A549 (cell line): ENCODE data around the gene TMEM41A. TPM values are rescaled to one million over a fixed set of nuclear protein-coding genes. Genes with fewer than 3 reads are reported as not detected.

ENCODE experiments used
- ATAC-seq, 2 experiments: fragments of 200-7000 bp in 1 of 2; fragments of >200 bp in 1 of 2; cut with Nextera tagmentation in 1 of 2; cut with Tn5 transposase in 1 of 2; 3 replicates each; pipeline versions ENCODE4 v1.8.0 to v1.9.1; 2018 to 2020; ENCODE audit warnings: mild to moderate bottlenecking in 1 of 2, moderate library complexity in 1 of 2
- CTCF ChIA-PET: fragments of 300-600 bp; sonication (Branson Sonifier 250); formaldehyde crosslinking; extraction: SDS; loops from one replicate; lab custom pipeline; 2021; ENCODE audit warnings: antibody characterized with exemption, inconsistent platforms; lab: Yijun Ruan, JAX
- POLR2A ChIA-PET: fragments of 350-600 bp; formaldehyde crosslinking; extraction: SDS; loops from one replicate; lab custom pipeline; 2021; ENCODE audit warnings: antibody characterized with exemption, inconsistent platforms; lab: Yijun Ruan, JAX
- DNase-seq, 2 experiments: peaks; one replicate each; pipeline versions ENCODE4 v3.0.0 to v3.0.0-alpha.2; 2011 to 2016; ENCODE audit warnings: low read depth in 1 of 2, low spot score in 1 of 2
- FAIRE-seq: peaks from 2 replicates; lab custom pipeline; 2011; peaks lifted over from hg19 to GRCh38; lab: Jason Lieb, UNC
- H3K27ac ChIP-seq, 2 experiments: fragments of >200 bp; sonication (Bioruptor Twin); formaldehyde crosslinking; 3 replicates each; pipeline ENCODE4 v1.5.1; 2016 to 2017
- H3K4me1 ChIP-seq: fragments of >200 bp; sonication (Bioruptor Twin); formaldehyde crosslinking; 3 replicates; pipeline ENCODE4 v1.6.1; 2016
- H3K4me2 ChIP-seq: fragments of >200 bp; sonication (Bioruptor Twin); formaldehyde crosslinking; 3 replicates; pipeline ENCODE4 v1.6.1; 2016
- H3K4me3 ChIP-seq: fragments of >200 bp; sonication (Bioruptor Twin); formaldehyde crosslinking; 3 replicates; pipeline ENCODE4 v1.5.1; 2016
- H3K9me3 ChIP-seq: fragments of >200 bp; sonication (Bioruptor Twin); formaldehyde crosslinking; 3 replicates; pipeline ENCODE4 v1.6.1; 2016
- ATOH8 ChIP-seq: fragments of 250-450 bp; sonication (Bioruptor Pico); IDR thresholded peaks from 2 replicates; pipeline ENCODE4 v1.5.0; 2020; ENCODE audit warnings: low read depth, mild to moderate bottlenecking, moderate library complexity
- CBX2 ChIP-seq: fragments of 200-600 bp; sonication (generic); IDR thresholded peaks from 2 replicates; pipeline ENCODE4 v1.6.1; 2016; ENCODE audit warnings: low read depth, mild to moderate bottlenecking, borderline replicate concordance
- E2F6 ChIP-seq: IDR thresholded peaks from 2 replicates; pipeline ENCODE4 v1.6.1; 2012; ENCODE audit warnings: low read depth, borderline replicate concordance
- ESRRA ChIP-seq: fragments of 150-350 bp; IDR thresholded peaks from 2 replicates; pipeline ENCODE4 v1.6.1; 2014; ENCODE audit warnings: mild to moderate bottlenecking, low read length, borderline replicate concordance
- GATA3 ChIP-seq: IDR thresholded peaks from 2 replicates; pipeline ENCODE4 v1.6.1; 2012; ENCODE audit warnings: borderline replicate concordance
- HDAC2 ChIP-seq: fragments of 200-600 bp; sonication (generic); IDR thresholded peaks from 2 replicates; pipeline ENCODE4 v1.6.1; 2016
- HEYL ChIP-seq: fragments of 250-450 bp; sonication (Bioruptor Pico); IDR thresholded peaks from 2 replicates; pipeline ENCODE4 v1.8.0; 2021; ENCODE audit warnings: mild to moderate bottlenecking, moderate library complexity
- HOXA7 ChIP-seq: fragments of 250-450 bp; sonication (Bioruptor Pico); IDR thresholded peaks from 2 replicates; pipeline ENCODE4 v1.5.0; 2020; ENCODE audit warnings: mild to moderate bottlenecking, moderate library complexity
- HOXB13 ChIP-seq: fragments of 250-450 bp; sonication (Bioruptor Pico); IDR thresholded peaks from 2 replicates; pipeline ENCODE4 v1.5.0; 2020; ENCODE audit warnings: low read depth, mild to moderate bottlenecking, moderate library complexity
- JUN ChIP-seq, 2 experiments: fragments of >200 bp; sonication (Bioruptor Twin); formaldehyde crosslinking; IDR thresholded peaks; 2 replicates in 1 of 2; 3 replicates in 1 of 2; pipeline ENCODE4 v1.6.1; 2016 to 2017
- JUNB ChIP-seq: fragments of >200 bp; sonication (Bioruptor Twin); formaldehyde crosslinking; IDR thresholded peaks from 2 replicates; pipeline ENCODE4 v1.6.1; 2016
- MAFK ChIP-seq: fragments of 450-650 bp; IDR thresholded peaks from 2 replicates; pipeline ENCODE4 v1.6.1; 2014; ENCODE audit not compliant: partially characterized antibody
- MYC ChIP-seq: IDR thresholded peaks from 2 replicates; pipeline ENCODE4 v1.6.1; 2012; ENCODE audit warnings: mild to moderate bottlenecking, inconsistent platforms, low read length, improper control_type of control experiment, borderline replicate concordance
- RAD21 ChIP-seq, 2 experiments: fragments of >200 bp in 1 of 2; sonication (Bioruptor Twin) in 1 of 2; formaldehyde crosslinking in 1 of 2; IDR thresholded peaks in 1 of 2; conservative IDR thresholded peaks in 1 of 2; 2 replicates in 1 of 2; 3 replicates in 1 of 2; pipeline ENCODE4 v1.6.1; 2012 to 2018; ENCODE audit warnings: inconsistent platforms in 1 of 2
- RARB ChIP-seq: fragments of 250-450 bp; sonication (Bioruptor Pico); IDR thresholded peaks from 2 replicates; pipeline ENCODE4 v1.8.0; 2021; ENCODE audit warnings: mild to moderate bottlenecking, moderate library complexity
- SMC3 ChIP-seq: fragments of >200 bp; sonication (Bioruptor Twin); formaldehyde crosslinking; IDR thresholded peaks from 3 replicates; pipeline ENCODE4 v1.6.1; 2018; ENCODE audit warnings: inconsistent platforms
- SREBF2 ChIP-seq: fragments of 450-650 bp; IDR thresholded peaks from 2 replicates; pipeline ENCODE4 v1.6.1; 2014; ENCODE audit warnings: mild to moderate bottlenecking, moderate library complexity
- TFCP2L1 ChIP-seq: fragments of 250-450 bp; sonication (Bioruptor Pico); IDR thresholded peaks from 2 replicates; pipeline ENCODE4 v1.5.0; 2021; ENCODE audit warnings: mild to moderate bottlenecking
- ZFP36 ChIP-seq: fragments of 450-650 bp; IDR thresholded peaks from 2 replicates; pipeline ENCODE4 v1.6.1; 2014; ENCODE audit warnings: borderline replicate concordance; ENCODE audit not compliant: partially characterized antibody
- ZSCAN20 ChIP-seq: fragments of 250-450 bp; sonication (Bioruptor Pico); IDR thresholded peaks from 2 replicates; pipeline ENCODE4 v1.8.0; 2022; ENCODE audit warnings: mild to moderate bottlenecking, moderate library complexity
- WGBS: methylation state at CpG from one replicate; pipeline ENCODE4 v1.1.6; 2017; ENCODE audit errors: missing lambda C conversion rate; 5-methylcytosine and 5-hydroxymethylcytosine counted together
- polyA plus RNA-seq, 4 experiments: library from polyadenylated mRNA; depleted of rRNA in 3 of 4; stranded (reverse); fragments of >200 nt; fragmentation: RNase III in 1 of 4; extraction: RNeasy Plus Mini Kit Qiagen cat#74134 plus additional on column Dnase treatment in 1 of 4; gene quantifications; 2 replicates in 3 of 4; 3 replicates in 1 of 4; pipeline ENCODE4 v1.2.3, GENCODE V29; 2011 to 2017
- TF ChIP-seq, protein P1 (sequence below): fragments of 200-600 bp; sonication (generic); IDR thresholded peaks from 2 replicates; pipeline ENCODE4 v1.6.1; 2016; ENCODE audit warnings: antibody characterized with exemption, mild to moderate bottlenecking, moderate library complexity

TMEM41A gene
- polyA plus RNA-seq, 2 of the 4 experiments (the other 2 are of a cell fraction), result 16.6 to 31.3 TPM

DNA sequence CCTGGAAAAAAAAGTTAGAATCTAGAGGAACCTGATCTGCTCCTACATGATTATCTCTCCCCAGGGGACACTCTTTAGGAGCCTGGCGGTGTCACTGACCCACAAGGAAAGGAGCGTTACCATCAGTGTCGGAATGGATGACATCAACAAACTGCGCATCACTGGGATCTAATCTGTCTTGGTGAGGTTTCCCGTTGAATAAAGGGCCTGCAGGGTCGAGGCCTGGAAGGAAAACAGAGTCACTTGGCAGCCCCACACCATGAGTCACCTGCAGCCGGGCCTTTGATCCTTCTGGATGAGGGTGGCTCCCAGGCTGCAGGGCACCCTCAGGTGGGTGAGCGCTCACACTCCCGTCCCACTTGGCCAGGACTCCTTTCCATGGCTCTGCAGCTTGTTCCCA is 28.5 kb upstream of the TMEM41A start:
- H3K9me3 ChIP-seq, result no peaks in the 10 kb centered on the region
- H3K4me1 ChIP-seq, result peaks cover 6% of the 10 kb centered on the region; the same call in 1 of the 3 replicates
- peak in 1 of 2 experiments; percentile 38 for DNase-seq
- TF ChIP-seq SMC3 (no peak), HOXB13 (CRISPR knock-in tag) (no peak), CBX2 (no peak), HDAC2 (no peak), MYC (no peak), JUNB (no peak), TFCP2L1 (CRISPR knock-in tag) (no peak), ESRRA (no peak), ZFP36 (no peak), GATA3 (no peak)
- TF ChIP-seq, all 56 proteins: peak for 0
- ATAC-seq (peak in 1 of 2 experiments; percentile 30; a peak in 2 of 6 replicates), FAIRE-seq (no peak)
- Histone ChIP-seq H3K4me2 (no peak overlapping the region), H3K27ac (peak overlapping the region in 1 of 2 experiments; percentile 28; a peak in 2 of 6 replicates), H3K4me3 (no peak overlapping the region)
- POLR2A ChIA-PET, result interaction anchor here (1.0 kb wide), 1 partner anchor 26 kb away, joined by 3 read pairs; no protein-coding TSS in a partner anchor
- CTCF ChIA-PET, result interaction anchor here (1.2 kb wide), 1 partner anchor 31 kb away, joined by 4 read pairs; no protein-coding TSS in a partner anchor
- 59% methylated on average over 7 of the region's 9 CpGs for WGBS

- FAIRE-seq, result no peak
- 98% methylated on average over 2 of the region's 2 CpGs for WGBS
- CTCF ChIA-PET, result interaction anchor here (1.2 to 2.3 kb wide), 2 partner anchors 31 to 32 kb away, joined by 4 to 7 read pairs; no protein-coding TSS in a partner anchor
Measured at GRCh38 chr3:185526349-185526951, 27.6 kb upstream of the TMEM41A start.

DNA sequence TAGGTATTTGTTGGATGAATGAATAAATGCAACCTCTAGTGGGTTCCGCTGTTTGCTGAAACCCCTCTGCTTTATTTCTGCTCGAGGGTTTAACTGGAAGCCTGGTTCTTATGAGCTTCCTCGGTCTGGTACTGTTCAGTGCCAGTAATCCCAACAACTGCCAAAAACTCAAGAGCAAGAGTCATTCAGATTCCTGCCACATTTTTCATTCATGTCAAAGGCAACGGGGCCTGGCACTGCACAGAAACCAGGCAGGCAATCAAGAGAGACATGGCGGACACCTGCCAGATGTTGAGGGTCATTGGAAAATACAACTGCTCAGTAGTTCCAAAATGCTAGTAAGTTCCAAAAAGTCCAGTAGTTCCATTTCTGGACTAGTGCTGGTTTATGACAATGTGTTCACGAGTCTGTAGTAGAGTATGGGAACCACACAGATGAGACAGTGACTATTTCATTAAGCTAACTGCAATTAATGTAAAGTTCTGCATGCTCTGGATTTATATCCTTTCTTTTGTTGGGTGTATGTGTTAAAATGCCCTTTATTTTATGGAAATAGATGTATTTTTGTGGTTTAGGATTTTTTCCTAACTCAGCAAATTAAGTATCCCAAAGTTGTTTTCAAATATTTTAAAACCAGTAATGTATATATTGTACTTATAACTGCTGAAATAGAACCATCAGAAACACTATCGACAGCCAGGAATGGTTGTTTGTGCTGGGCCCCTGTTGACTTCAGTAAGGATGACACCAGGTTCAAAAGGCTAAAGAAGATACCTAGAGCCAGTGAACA is 22.7 kb upstream of the TMEM41A start:
- H3K4me2 ChIP-seq, result no peak overlapping the region
- H3K9me3 ChIP-seq, result no peaks in the 10 kb centered on the region
- no peak for DNase-seq
- POLR2A ChIA-PET, result no interaction called here
- CTCF ChIA-PET, result interaction anchor here (0.9 to 1.3 kb wide), 2 partner anchors 10 to 38 kb away, joined by 3 read pairs; no protein-coding TSS in a partner anchor
- peak; percentile 65 for TF ChIP-seq MAFK
- TF ChIP-seq, protein P1, sequence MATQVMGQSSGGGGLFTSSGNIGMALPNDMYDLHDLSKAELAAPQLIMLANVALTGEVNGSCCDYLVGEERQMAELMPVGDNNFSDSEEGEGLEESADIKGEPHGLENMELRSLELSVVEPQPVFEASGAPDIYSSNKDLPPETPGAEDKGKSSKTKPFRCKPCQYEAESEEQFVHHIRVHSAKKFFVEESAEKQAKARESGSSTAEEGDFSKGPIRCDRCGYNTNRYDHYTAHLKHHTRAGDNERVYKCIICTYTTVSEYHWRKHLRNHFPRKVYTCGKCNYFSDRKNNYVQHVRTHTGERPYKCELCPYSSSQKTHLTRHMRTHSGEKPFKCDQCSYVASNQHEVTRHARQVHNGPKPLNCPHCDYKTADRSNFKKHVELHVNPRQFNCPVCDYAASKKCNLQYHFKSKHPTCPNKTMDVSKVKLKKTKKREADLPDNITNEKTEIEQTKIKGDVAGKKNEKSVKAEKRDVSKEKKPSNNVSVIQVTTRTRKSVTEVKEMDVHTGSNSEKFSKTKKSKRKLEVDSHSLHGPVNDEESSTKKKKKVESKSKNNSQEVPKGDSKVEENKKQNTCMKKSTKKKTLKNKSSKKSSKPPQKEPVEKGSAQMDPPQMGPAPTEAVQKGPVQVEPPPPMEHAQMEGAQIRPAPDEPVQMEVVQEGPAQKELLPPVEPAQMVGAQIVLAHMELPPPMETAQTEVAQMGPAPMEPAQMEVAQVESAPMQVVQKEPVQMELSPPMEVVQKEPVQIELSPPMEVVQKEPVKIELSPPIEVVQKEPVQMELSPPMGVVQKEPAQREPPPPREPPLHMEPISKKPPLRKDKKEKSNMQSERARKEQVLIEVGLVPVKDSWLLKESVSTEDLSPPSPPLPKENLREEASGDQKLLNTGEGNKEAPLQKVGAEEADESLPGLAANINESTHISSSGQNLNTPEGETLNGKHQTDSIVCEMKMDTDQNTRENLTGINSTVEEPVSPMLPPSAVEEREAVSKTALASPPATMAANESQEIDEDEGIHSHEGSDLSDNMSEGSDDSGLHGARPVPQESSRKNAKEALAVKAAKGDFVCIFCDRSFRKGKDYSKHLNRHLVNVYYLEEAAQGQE, result no peak
- no peaks in the 10 kb centered on the region for H3K4me1 ChIP-seq
- no peak overlapping the region for H3K4me3 ChIP-seq
- no peak for ATAC-seq
- 86% methylated on average over 7 of the region's 7 CpGs for WGBS
- FAIRE-seq, result no peak
- no peak overlapping the region for H3K27ac ChIP-seq

More at GRCh38 chr3:185526349-185526951, 27.6 kb upstream of the TMEM41A start:
- no peak overlapping the region for H3K4me3 ChIP-seq
- POLR2A ChIA-PET, result no interaction called here
- H3K9me3 ChIP-seq, result no peaks in the 10 kb centered on the region
- H3K27ac ChIP-seq, result no peak overlapping the region
- TF ChIP-seq SREBF2 (no peak), HOXA7 (CRISPR knock-in tag) (no peak), ZSCAN20 (CRISPR knock-in tag) (no peak), ZFP36 (no peak), HDAC2 (no peak), RAD21 (conservative IDR thresholded peaks at IDR 0.05 in 1 of 2, IDR thresholded peaks at IDR 0.05 in 1 of 2) (no peak), RARB (CRISPR knock-in tag) (no peak), JUN (IDR thresholded peaks at IDR 0.05) (no peak), HEYL (CRISPR knock-in tag) (no peak), ATOH8 (no peak), E2F6 (no peak), JUNB (no peak), MAFK (no peak)
- no peak for ATAC-seq
- DNase-seq, result no peak
- peaks cover 6% of the 10 kb centered on the region; the same call in 1 of the 3 replicates for H3K4me1 ChIP-seq
- no peak overlapping the region for H3K4me2 ChIP-seq
